ENCODE data around the gene CLIC3.

Gene CLIC3

DNA sequence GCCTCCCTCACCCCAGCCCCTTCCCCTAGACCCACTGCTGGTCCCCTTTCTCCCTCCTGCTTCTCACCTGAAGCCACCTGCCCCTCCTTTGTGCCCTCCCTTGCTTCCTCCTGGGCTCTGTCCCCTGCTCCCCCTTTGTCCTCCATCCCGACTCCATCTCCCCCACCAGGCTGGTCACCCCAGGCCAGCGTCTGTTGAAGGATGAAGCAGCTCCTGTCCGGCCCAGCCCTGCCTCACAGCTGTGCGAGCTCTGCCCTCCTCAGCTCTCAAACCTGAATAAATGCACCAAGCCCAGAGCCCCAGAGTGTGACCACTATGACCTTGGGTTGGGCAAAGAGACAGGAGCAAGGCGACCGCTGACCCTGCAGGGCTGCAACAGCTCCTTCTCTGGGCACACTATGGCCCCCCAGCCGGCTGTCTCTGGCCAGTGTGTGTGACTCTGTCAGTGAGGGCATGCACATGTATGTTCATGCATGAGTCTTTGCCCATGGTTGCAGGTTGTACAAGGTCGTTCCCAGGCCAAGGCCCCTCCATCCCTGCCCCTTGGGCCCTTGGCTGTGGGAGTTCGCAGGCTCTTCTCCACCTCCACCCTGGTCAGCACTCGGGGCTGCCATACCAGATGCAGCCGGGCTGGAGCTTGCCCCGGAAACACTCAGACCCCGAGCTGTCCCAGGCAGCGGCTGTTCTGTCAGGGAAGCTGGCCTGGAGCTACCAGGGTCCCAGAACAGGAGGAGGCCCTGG is 41.0 kb downstream of the CLIC3 start:
- in situ Hi-C loops (cut with MboI; ENCODE audit: low sequenced_read_pairs): no loop called here

DNA sequence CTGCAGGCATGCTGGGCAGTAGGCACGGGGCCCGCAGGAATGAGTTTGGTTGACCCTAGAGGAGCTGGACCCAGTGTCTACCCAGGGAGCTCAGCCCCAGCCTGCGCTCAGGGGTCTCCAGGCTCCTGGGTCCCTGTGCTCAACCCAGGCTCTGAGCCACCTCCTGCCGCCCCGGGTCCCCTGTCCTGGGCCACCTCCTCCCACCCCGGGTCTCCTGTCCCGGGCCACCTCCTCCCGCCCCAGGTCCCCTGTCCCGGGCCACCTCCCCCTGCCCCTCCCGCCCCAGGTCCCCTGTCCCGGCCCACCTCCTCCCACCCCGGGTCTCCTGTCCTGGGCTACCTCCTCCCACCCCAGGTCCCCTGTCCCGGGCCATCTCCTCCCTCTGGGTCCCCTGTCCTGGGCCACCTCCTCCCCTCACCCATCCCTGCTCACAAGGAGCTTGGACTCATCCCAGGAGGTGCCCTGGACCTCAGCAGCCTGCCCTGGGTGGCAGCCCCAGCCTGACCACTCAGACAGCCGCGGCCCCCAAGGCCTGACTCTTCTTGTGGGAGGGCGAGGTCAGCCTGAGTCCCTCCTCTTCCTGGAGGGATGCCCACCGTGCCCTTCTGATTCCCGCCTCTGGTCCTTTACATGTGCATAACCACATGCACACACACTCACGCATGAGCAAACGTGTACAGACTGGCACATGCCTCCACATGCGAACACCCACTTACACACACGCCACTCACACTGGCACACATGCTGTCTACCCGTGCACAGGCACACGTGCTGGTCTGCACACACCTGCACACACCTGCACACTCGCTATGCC is 41.9 kb downstream of the CLIC3 start:
- in situ Hi-C loops (cut with MboI; ENCODE audit: low sequenced_read_pairs): no loop called here

DNA sequence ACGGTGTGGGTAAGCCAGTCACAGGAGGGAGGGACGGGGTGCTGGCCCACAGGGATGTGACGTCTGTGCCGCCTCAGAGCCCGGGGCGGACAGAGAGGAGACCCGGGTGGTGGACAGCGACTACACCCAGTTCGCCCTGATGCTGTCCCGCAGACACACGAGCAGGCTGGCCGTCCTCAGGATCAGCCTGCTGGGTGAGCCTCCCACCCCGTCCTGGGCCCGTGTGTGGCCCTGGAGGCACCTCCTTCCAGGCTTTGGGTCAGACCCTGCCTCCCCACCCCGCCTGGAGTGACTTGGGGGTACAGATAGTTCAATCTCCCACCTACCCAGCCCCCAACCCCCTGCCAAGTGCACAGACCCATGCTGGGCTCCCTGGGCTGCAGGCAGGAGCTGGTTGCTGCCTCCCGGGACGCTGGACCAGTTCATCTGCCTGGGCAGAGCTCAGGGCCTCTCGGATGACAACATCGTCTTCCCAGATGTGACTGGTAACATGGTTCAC is 42.5 kb downstream of the CLIC3 start:
- in situ Hi-C loops (cut with MboI; ENCODE audit: low sequenced_read_pairs): no loop called here

DNA sequence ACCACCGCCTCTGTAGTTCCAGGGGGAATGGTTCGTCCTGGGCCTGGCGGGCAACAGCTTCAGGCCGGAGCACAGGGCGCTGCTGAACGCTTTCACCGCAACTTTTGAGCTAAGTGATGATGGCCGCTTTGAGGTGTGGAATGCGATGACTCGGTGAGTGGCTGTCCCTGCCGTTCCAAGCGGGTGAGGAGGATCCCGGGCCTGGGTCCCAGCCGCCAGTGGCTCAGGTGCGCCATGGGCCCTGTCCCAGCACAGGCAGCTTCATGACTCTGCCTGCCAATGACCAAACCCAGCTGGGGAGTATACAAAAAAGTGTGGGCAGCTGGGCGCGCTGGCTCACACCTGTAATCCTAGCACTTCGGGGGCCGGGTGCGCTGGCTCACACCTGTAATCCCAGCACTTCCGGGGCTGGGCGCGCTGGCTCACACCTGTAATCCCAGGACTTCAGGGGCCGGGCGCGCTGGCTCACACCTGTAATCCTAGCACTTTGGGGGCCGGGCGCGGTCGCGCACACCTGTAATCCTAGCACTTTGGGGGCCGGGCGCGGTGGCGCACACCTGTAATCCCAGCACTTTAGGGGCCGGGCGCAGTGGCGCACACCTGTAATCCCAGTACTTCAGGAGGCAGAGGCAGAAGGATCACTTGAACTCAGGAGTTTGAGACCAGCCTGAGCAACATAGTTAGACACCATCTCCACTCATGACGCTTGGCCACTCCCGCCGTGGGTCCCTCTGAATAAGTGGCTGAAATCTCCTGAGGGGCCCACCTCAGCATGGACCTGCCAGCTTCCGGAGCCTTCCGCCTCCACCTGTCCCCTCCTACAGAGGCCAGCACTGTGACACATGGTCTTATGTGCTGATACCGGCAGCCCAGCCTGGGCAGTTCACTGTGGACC is 43.2 kb downstream of the CLIC3 start:
- in situ Hi-C loops (cut with MboI; ENCODE audit: low sequenced_read_pairs): no loop called here

DNA sequence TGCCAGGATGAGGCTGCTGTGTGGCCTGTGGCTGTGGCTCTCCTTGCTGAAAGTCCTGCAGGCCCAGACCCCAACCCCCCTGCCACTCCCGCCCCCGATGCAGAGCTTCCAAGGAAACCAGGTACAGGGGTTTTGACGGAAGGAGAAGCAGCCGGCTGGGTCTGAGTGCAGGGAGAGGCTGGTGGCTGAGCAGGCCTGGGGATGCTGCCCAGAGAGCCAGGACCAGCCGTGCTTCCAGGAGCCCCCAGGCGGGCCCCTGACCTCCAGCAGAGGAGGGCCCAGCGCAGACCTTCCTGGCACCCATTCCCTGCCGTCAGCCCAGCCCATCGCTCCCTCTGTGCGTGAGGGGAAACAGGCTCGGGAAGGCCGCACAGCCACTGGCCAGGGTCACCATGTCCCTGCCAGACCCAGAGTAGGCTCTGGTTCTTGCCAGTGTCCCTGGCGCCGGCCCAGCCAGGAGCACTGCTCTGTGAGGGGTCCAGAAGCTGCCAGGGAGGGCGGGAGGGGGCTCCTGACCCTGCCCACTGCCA is 44.0 kb downstream of the CLIC3 start:
- in situ Hi-C loops (cut with MboI; ENCODE audit: low sequenced_read_pairs): no loop called here

DNA sequence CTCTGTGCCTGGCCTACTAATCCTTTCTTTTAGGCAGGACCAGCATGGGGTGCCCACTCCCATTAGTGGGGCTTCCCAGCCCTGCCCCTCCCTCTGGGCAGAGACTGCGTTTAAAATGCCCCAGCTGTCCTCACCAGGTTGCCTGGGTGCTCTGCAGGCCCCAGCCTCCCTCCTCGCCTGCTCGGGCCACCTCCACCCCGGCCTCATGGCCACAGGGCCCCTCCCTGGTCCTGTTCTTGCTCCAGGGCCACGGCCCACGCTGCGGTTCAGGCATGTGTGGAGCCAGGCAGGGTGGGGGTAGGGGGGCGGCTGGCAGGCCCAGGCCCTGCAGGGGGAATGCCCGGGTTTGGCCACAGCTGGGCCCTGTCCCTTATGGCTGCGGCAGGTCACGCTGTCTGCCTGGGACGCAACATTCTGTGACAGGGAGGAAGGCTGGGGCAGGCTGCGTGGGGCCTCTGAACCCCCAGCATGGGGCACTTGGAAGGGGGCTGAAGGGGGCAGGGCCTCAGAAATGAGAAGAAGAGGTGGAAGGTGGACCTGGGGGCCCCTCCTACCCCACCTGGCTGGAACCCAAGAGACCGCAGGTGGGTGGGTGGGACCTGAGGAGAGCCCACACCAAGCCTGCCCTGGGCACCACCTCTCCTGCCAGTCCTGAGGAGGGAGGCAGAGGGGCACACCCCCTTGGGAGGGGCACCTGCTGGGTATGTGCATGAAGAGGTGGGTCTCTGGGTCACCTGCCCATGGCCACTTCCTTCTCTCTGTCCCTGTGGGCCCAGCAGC is 44.6 kb downstream of the CLIC3 start, which contains the start of gene LCN12:
Gene LCN12 (plus strand): TSS at position 733 of the 780 bp plus-strand sequence. CDS start 55 bp downstream, outside the sequence.
- in situ Hi-C loops (cut with MboI; ENCODE audit: low sequenced_read_pairs): no loop called here

DNA sequence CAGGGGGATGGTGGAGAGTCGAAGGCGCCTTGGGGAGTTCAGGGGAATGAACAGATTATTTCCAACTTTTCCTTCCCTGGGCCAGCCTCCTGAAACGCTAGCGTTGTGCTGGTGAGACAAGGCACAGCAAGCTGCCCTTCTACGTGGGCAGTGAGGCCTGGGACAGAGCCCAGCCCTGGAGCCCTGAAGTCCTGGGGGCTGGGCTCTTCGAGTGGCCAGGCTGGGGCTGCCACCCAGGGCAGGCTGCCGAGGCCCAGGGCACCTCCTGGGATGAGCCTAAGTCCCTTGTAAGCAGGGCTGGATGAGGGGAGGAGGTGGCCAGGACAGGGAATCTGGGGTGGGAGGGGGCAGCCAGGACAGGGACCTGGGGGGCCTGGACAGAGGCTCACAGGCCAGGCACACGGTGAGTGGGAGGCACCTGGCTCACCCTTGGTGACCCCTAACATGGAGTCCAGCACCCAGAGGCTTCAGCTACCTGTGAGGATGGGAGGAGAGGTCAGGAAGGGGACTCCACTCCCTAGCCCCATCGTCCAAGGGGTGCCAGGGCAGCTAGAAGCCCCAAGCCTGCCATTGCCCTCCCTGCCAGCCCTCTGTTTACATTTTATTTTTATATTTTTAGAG is 45.6 kb downstream of the CLIC3 start:
- in situ Hi-C loops (cut with MboI; ENCODE audit: low sequenced_read_pairs): no loop called here

DNA sequence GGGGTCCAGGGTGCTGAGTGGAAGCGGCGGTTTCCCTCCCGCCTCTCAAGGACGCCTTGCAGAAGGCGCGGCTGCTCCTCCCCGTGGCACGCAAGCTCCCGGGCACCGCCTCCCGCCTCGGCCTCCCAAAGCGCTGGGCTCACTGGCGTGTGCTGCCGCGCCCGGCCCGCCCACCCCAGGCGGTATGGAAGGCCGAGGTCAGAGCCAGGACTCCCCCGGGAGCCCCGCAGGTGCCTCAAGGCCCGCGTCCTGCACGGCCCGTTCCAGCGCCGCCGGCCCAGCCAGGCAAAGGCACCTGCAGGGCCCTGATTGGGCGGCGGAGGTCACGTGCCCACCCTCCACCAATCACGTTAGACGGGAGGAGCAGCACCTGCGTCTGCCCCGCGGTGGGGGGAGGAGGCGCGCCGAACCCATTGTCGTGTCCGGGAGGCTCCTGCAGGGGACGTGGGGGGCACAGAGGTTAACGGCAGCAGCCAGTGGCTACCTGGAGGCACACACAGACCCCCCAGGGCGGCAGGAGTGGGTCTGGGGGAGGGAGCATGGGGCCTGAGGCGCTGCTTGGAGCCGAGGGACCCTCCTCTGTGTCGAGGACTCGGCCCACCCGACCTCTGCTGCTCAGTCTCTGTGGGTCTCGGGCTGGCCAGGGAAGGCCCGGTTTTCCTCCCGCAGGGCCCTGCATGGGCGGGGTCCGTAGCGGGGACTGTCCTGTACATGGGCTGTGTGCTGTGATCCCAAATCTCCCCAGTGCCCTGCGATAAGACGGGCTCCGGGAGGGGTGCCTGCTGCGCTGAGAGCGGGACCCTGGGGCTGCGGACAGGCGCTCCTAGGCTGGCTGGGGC is 46.3 kb downstream of the CLIC3 start:
- in situ Hi-C loops (cut with MboI; ENCODE audit: low sequenced_read_pairs): no loop called here

DNA sequence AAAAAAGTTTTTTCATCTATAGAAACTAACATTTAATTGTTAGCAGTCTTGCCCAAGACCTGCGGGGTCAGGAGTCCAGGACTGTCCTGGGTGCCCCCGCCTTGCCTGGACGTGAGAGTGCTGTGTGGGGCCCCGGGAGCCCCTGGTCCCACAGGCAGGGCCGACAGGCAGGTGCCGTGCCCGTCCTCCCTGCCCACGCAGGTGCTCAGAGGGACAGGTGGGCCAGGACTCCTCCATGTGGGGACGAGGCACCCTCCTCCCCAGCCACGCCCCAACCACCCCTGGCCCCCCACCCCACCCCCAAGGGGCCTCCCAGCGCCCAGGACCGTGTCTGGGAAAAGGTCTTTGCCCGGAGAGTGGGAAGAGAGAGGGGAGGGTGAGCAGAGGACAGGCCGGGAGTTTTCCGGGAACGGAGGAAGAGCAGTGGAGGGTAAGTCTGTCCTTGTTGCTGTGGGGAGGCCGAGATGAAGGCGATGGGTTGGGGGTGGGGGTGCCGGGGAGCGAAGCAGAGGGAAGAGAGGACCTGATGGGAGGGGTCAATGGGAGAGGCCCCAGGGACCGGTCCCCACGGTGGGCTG is 47.0 kb downstream of the CLIC3 start:
- in situ Hi-C loops (cut with MboI; ENCODE audit: low sequenced_read_pairs): no loop called here

DNA sequence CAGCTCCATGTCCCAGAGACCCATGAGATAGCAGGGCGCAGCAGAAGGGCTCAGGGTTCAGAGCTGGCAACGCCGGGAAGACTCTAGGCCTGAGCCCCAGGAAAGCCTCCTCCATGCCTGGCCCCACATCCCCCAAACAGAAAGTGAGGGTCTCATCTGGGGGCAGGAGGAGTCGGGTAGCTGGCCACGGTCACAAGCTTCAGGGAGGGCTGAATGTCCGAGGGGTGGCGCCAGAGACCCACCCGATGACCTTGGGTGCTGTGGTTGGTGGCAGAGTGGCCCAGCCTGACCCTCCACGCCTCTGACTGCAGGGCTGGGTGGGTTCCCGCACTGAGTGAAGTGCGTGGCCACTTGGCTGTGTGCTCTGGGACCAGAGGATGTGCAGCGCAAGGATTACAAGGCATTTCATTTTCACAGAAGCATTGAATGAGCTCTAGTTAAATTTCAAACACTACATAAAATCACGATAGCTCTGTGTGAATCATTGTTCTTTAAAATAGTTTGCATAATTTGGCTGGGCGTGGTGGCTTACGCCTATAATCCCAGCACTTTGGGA is 48.3 kb downstream of the CLIC3 start:
- in situ Hi-C loops (cut with MboI; ENCODE audit: low sequenced_read_pairs): no loop called here

DNA sequence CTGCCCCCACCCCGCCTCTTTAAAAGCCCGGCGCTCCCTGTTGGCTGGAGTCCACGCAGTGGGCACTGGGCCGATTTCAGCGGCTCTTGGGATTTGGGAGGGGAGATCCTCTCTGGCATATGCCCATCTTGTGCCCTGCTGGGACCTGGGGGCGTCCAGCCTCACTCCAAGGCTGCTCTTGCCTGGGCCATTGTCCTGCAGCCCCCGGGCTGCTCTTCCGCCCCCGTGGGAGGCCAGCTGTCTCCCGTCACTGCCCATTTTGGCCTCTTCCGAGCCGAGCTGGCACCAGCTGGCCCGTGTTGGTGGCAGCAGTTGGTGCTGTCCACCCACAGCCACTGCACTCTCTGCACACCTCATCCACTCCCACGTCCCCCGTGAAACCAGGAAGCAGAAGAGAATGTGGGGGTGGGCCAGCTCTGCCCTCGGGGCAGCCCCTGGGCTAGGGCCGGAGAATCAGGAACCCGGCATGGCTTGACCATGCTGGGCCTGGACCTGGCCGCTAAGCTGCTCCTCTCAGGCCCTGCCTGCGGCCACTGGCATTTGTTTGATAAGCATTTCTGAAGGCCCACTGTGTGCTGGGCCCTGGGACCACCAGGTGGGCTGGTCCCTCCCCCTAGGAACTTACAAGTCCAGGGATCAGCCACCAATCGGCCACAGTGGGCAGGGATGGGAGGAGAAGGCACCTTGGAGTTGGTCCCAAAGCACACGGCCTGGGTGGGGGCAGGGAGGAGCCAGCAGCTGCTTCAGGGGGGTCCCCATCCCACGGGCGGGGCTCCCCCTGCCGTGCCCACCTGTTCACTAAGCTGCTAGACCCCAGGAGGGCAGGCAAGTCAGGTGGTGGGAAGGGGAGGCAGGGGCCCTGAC is 49.1 kb downstream of the CLIC3 start:
- in situ Hi-C loops (cut with MboI; ENCODE audit: low sequenced_read_pairs): no loop called here

DNA sequence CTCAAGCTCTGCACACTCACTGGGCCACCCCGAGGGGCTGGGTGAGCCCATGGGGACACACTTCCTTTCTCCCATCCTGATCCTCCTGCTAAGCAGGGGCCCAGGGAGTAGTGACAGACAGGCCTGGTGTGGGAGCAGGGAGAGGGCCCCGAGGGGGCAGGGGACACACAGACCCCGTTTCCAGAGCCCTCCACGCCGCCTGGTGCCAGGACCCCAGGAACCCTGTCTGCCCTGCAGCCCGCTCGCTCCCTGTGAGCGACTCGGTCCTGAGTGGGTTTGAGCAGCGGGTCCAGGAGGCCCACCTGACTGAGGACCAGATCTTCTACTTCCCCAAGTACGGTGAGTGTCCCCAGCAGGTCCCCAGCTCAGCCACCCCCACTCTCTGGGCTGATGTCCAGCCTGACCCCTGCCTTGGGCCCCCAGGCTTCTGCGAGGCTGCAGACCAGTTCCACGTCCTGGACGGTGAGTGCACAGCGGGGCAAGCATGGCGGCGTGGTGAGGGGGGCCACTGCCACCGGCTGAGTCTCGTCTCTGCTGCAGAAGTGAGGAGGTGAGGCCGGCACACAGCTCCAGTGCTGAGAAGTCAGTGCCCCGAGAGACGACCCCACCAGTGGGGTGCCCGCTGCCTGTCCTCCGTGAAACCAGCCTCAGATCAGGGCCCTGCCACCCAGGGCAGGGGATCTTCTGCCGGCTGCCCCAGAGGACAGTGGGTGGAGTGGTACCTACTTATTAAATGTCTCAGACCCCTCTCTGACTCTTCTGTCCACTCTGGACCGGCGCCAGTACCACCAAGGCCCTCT is 49.9 kb downstream of the CLIC3 start:
- in situ Hi-C loops (cut with MboI; ENCODE audit: low sequenced_read_pairs): no loop called here

DNA sequence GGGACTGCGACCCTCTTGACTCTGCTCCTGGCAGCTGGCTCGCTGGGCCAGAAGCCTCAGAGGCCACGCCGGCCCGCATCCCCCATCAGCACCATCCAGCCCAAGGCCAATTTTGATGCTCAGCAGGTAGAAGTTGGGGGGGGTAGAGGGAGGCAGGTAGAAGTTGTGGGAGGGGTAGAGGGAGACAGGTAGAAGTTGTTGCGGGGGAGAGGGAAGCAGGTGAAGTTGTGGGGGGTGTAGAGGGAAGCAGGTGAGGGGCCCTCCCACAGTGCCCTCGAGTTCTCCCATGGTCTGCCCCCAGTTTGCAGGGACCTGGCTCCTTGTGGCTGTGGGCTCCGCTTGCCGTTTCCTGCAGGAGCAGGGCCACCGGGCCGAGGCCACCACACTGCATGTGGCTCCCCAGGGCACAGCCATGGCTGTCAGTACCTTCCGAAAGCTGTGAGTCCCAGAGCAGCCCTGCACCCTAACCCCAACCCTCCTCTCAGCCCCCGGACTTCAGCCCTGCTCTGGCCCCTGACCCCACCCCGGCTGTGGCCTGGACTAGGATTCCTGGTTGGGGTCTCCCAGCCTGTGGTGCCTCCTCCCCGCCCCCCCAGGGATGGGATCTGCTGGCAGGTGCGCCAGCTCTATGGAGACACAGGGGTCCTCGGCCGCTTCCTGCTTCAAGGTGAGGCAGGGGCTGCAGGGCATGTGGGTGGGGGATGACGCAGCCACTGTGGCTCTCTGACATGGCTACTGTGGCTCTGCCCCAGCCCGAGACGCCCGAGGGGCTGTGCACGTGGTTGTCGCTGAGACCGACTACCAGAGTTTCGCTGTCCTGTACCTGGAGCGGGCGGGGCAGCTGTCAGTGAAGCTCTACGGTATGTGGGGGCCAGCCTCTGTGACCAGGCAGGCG is 50.8 kb downstream of the CLIC3 start:
- in situ Hi-C loops (cut with MboI; ENCODE audit: low sequenced_read_pairs): no loop called here
